ENCODE measurements around the gene TPK1. TPM values are rescaled to one million over a fixed set of nuclear protein-coding genes. Genes with fewer than 3 reads are reported as not detected.

Gene TPK1
- total and polyA plus RNA-seq, 2 of the 4 experiments (the other 2 are of a cell fraction), result 0.38 to 1.8 TPM

GRCh38 chr7:144414815-144415214, 421.0 kb downstream of the TPK1 start:
- dilution Hi-C loops (cut with HindIII; ENCODE audit: low sequenced_read_pairs, unreplicated experiment) (no loop called here), in situ Hi-C loops (cut with MboI; ENCODE audit: low sequenced_read_pairs) (no loop called here), intact Hi-C loops (cut with micrococcal nuclease) (no loop called here)
- Histone ChIP-seq H4K91ac (ENCODE audit: insufficient read depth, low read depth, low read length) (no peak overlapping the region), H2AK5ac (ENCODE audit: low read depth, low read length) (no peak overlapping the region), H2BK20ac (ENCODE audit: low read depth, low read length) (no peak overlapping the region), H3K27ac (ENCODE audit: insufficient read depth, low read length) (no peak overlapping the region), H3K4me2 (ENCODE audit: low read depth, low read length) (no peak overlapping the region), H2AFZ (replicated peaks; ENCODE audit: low read length, poor library complexity) (no peak overlapping the region), H3K36me3 (ENCODE audit: control insufficient read depth, insufficient read depth, low read length) (no peaks in the 10 kb centered on the region), H3K4ac (ENCODE audit: low read depth, low read length) (no peak overlapping the region), H2BK15ac (ENCODE audit: low read depth, low read length) (no peak overlapping the region), H4K5ac (ENCODE audit: low read depth, low read length) (no peak overlapping the region), H3K9me3 (ENCODE audit: control insufficient read depth, insufficient read depth, low read length) (no peaks in the 10 kb centered on the region), H2AK9ac (replicated peaks; ENCODE audit: low read depth, low read length, poor library complexity) (no peak overlapping the region), H3K27me3 (ENCODE audit: control insufficient read depth, insufficient read depth, low read length) (no peaks in the 10 kb centered on the region), H3K18ac (ENCODE audit: low read depth, low read length) (no peak overlapping the region), H2BK120ac (ENCODE audit: low read depth, low read length) (no peak overlapping the region), H3K14ac (replicated peaks; ENCODE audit: low read depth, low read length) (no peak overlapping the region), H3K56ac (ENCODE audit: extremely low read depth, insufficient read depth, low read length) (no peak overlapping the region), H4K20me1 (ENCODE audit: insufficient read depth, low read length) (no peaks in the 10 kb centered on the region), H3K9me1 (ENCODE audit: insufficient read depth, low read length) (no peaks in the 10 kb centered on the region), H2BK5ac (ENCODE audit: low read depth, low read length, poor library complexity, severe bottlenecking) (no peak overlapping the region), H3K9ac (ENCODE audit: low read depth, low read length) (no peak overlapping the region), H3K79me1 (ENCODE audit: low read depth in 1 of 2, low read length in 2 of 2) (no peaks in the 10 kb centered on the region), H4K8ac (ENCODE audit: low read depth in 2 of 2, low read length in 2 of 2) (no peak overlapping the region), H3K4me3 (ENCODE audit: insufficient read depth, low read depth, low read length) (no peak overlapping the region), H3K23ac (ENCODE audit: low read depth, low read length) (no peak overlapping the region), H3K4me1 (ENCODE audit: control insufficient read depth, insufficient read depth, low read length) (no peaks in the 10 kb centered on the region)
- no CpG with 5 or more reads among the region's 3 CpGs for WGBS, 2 experiments (ENCODE audit: extremely low coverage in 2 of 2, insufficient read length in 1 of 2)
- DNase-seq, result no peak
- ChIA-PET CTCF (no interaction called here), POLR2A (ENCODE audit: unreplicated experiment) (no interaction called here)
- no peak for ATAC-seq (ENCODE audit: low read depth)
- no TSS peak for BruUV-seq (replicated peaks)
- TF ChIP-seq CEBPB (IDR thresholded peaks at IDR 0.05; ENCODE audit: low read depth, low read length) (peak; percentile 43), NFE2L2 (IDR thresholded peaks at IDR 0.05; ENCODE audit: low read depth, low read length) (no peak)
